Neural progenitor cell (in vitro differentiated cells): ENCODE results near the gene GNAQ.

Experiments
- CTCF ChIP-seq: fragments of 200-600 bp; sonication (generic); IDR thresholded peaks from 2 replicates; pipeline ENCODE4 v1.5.1; 2017; ENCODE audit warnings: antibody characterized with exemption, mild to moderate bottlenecking
- EZH2 ChIP-seq: fragments of 200-600 bp; sonication (generic); IDR thresholded peaks from 2 replicates; pipeline ENCODE4 v1.6.1; 2017; ENCODE audit warnings: antibody characterized with exemption, mild to moderate bottlenecking, moderate library complexity

GRCh38 chr9:77772646-77773045, 259.0 kb downstream of the GNAQ start:
- TF ChIP-seq CTCF = no peak
- no peak for TF ChIP-seq EZH2
